GM13977 (cell line): Measurements from ENCODE around the gene CFAP61.

ENCODE experiments used
- DNase-seq: peaks from one replicate; pipeline ENCODE4 v3.0.0; 2012; ENCODE audit warnings: low spot score
- CTCF ChIP-seq: IDR thresholded peaks from 2 replicates; pipeline ENCODE4 v1.5.1; 2012; ENCODE audit warnings: mild to moderate bottlenecking, control low read depth; ENCODE audit not compliant: insufficient read depth; ENCODE audit errors: extremely low read depth, missing control alignments
- in situ Hi-C: fragments of 300-500 bp; cut with MboI; formaldehyde crosslinking; loops from one replicate; pipeline ENCODE4 v1.12.0; 2022; ENCODE audit warnings: low sequenced_read_pairs, low pct_unique_long_range_greater_than_20kb, mixed read lengths, inconsistent platforms; ENCODE audit not compliant: unreplicated experiment

The CFAP61 gene

DNA sequence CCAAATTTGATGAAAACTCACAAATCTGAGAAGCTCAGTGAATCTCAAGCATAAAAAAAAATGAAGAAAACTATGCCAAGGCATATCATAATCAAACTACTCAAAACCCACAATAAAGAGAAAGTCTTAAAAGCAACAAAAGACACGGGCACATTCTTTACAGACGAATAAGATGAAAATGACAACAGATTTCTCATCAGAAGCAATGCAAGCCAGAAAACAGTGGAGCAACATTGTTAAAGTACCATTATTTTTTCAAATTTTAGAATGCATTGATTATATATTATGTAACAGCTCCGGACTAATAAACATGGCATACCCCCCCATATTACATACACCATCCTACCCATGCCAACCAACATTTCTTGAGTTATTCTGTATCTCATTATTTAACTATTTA is 260.2 kb downstream of the CFAP61 start:
- in situ Hi-C loops: no loop called here

GRCh38 chr20:20317195-20317594 is 264.9 kb downstream of the CFAP61 start:
- TF ChIP-seq CTCF: no peak
- no peak for DNase-seq
- in situ Hi-C loops: no loop called here

More for the DNA sequence above, 260.2 kb downstream of the CFAP61 start:
- no peak for DNase-seq
- no peak for TF ChIP-seq CTCF

DNA sequence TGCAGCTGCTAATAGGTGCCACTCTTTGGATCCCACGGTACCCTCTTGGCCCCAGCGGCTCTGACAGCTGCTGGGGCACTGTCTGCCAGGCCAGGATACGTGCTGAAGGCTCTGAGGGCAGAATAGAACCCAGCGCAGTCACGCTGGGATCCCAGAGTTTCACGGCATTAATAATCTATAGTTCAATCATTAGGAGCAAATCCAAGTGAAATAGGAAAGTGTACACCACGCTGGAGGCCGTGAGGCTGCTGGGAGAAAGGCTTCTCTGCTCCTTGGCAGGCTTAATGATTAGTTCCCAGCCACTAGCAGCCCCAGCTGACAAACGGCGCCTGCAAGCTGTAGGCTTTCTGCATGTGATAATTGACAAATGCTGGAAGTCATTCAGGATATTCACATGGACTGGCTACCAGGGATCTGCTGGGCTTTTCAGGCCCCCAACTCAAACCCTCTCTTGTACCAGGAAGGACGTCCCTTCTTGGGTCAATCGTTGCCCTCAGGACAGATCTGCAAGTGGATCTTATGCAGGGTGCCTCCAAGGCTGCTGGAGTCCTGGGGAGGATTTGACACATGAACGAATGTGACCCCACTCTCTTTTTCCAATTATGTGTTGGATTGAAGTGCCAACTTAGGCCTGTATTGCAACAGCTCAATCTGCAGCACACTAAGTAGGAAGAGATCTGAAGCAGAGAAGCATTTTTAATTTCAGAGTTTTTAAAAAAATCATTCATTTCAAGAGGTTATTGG is 265.5 kb downstream of the CFAP61 start:
- TF ChIP-seq CTCF: no peak
- in situ Hi-C loops: no loop called here
- DNase-seq: no peak

GRCh38 chr20:20318365-20319161 is 266.2 kb downstream of the CFAP61 start:
- no peak for DNase-seq
- no peak for TF ChIP-seq CTCF
- in situ Hi-C loops: no loop called here

DNA sequence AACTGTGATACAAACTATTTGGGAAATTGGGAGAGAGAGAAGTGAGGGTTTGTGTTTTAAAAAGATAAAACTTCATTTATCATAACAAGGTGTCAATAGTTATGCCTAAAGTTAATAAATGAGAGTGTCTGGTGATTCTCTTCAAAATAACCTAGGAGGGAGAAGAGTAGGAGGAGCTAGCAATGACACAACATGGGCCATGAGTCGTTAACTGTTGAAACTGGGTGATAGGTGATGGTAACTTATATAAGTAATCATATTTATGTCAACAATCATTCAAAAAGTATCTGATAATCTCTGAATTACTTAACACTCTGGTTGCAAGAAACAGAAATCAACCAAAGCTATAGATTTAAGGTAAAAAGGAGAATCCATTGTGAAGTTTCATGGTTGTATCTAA is 268.8 kb downstream of the CFAP61 start:
- TF ChIP-seq CTCF: no peak

GRCh38 chr20:20321917-20322316 is 269.6 kb downstream of the CFAP61 start:
- in situ Hi-C loops: no loop called here
- DNase-seq: no peak
- TF ChIP-seq CTCF: no peak

More for the DNA sequence above, 268.8 kb downstream of the CFAP61 start:
- DNase-seq: no peak
- in situ Hi-C loops: no loop called here
